HG03558 (cell line): ENCODE results near the gene PIGK.
"Not testable (repeated sequence)": the region's sequence is repeated elsewhere in the genome, so short reads cannot be mapped to it uniquely, and the experiment has no call there.

Experiments
- ATAC-seq: cut with Tn5 transposase; IDR thresholded peaks from one replicate; pipeline ENCODE4 v1.9.1; 2021; ENCODE audit warnings: moderate number of reproducible peaks; ENCODE audit not compliant: unreplicated experiment; ENCODE audit errors: extremely low read depth

The PIGK gene

DNA sequence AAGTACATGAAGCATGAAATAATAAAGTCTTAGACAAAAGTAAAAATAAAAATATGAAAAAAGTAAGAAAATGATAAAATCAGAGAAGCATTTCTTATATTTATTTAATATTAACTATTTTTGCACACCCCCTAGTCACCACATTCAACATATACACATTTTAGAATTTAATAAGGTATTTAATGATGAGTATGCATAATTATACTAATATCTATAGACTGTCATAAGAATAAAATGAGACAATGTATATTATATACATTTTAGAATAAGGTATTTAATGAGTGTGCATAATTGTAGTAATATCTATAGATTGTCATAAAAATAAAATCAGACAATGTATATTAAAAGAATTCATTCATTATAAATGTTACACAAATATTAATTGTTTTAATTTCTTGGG, 18.9 kb downstream of the PIGK start:
- ATAC-seq: no peak

DNA sequence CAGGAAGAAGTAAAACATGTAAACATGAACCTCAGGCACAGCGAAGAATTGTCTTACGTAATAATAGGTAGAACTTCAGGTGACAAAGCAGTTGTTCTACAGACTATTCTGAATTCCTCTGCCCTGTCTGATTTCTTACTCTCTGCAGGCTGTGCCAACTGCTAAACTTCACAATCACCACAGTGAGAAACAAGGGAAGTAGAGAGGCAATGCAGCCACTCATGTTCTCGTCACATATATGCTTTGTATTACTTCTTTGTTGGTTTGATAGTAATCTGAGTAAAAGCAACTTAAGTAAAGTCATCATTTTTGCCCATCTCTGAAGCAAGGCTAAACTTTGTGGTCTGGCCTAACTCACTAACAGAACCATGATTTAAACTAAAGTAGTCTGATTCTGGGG, 21.9 kb downstream of the PIGK start:
- no peak for ATAC-seq

GRCh38 chr1:77193951-77194350, 25.3 kb downstream of the PIGK start:
- ATAC-seq: no peak

DNA sequence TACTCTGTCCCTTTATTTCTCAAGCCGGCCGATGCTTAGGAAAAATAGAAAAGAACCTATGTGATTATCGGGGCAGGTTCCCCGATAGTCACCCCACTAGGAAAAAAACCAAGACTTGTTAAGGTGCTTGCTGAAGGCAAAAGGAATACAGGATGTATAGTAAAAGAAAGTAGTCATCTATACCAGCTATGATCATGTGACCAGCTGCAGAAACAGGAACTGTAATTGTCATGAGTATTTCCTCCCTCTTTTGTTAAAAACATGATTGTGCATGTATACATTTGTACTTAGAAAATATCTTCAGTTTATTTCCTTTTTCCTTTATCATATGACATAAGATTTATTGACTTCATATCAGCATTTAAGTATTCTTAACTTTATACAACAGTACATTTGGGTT, 30.5 kb downstream of the PIGK start:
- no peak for ATAC-seq

- not testable (repeated sequence) for ATAC-seq
Measured at GRCh38 chr1:77186907-77187306, 32.3 kb downstream of the PIGK start.

DNA sequence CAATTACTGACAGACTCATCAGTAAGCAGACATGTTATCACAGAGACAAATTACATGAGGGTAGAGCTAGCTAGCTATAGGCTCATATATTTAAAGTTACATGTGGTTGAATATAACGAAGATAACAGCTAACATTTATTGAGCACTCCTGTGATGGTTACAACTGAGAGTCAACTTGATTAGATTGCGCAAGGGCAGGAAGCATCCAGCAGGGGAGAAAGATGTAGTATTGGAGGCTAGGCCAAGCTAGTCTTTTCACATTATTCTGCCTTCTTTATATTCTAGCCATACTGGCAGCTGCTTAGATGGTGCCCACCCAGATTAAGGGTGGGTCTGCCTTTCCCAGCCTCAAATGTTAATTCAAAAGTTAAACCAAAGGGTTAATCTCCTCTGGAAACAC, 37.1 kb downstream of the PIGK start:
- no peak for ATAC-seq

- no peak for ATAC-seq
Measured at GRCh38 chr1:77179632-77180031, 39.6 kb downstream of the PIGK start.

DNA sequence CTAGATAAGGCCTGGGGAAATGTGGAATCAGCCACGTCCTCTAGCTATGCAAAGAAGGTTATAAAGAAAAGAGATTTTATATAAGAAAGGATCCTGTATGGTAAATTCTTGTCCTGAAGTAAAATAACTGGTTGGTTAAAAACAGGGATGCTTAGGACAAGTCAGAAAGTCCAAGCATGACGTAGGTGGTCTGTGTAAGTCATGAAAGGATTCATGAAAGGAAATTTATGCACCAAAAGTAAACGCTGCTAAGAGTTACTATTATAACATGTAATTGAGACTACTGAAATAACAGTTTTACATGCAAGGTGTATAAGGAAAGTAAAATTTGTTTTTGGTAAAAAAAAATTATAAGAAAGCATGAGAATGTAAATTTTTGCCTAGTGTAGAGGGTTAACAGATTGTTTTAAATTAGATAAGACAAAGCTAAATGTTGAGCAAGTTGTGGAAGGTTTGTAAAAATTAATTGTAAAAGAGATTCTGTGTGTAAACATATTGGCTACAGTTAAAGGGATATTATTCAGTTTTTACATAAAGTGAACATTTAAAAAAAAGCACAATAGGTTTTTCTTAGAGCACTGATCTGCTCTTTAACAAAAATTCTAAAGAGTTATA, 43.9 kb downstream of the PIGK start:
- ATAC-seq: no peak

DNA sequence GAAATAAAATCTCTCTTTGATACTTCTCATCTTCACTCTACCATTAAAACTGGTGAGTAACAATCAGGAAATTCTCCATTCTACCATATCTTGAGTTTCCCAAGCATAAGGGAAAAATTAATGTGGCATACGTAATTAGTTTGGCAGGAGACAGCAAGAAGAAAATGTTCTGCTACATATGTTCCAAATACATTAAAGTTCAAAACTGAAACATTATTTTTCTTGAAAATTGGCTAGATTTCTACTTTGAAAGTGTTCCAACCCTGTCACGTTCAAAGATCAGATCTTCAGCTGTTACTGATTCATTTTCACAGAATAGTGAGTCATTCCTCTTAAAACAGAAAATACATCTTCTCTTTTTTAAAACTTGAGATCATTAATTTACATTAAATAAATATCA, 48.5 kb downstream of the PIGK start:
- ATAC-seq: no peak

DNA sequence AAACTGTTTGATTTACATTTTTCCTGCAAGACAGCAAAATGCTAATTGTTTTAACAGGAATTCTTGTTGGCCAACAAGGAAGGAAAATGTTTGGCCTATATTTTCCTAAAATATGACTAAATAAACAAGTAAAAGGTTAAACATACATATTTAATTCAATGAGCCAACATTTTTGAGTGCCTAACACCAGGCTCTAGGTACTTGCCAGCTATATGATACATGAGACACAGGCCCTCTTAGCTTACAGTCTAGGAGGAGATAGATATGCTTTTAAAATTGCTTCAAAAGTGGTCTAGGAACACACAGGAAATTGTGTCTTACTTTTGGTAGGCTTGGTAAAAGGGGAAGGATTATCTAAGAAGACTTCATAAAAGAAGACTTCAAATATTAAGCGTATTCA, 50.9 kb downstream of the PIGK start:
- no peak for ATAC-seq

GRCh38 chr1:77164434-77164944, 54.7 kb downstream of the PIGK start:
- no peak for ATAC-seq

- not testable (repeated sequence) for ATAC-seq
Measured at GRCh38 chr1:77159706-77160105, 59.5 kb downstream of the PIGK start.

- no peak for ATAC-seq
Measured at GRCh38 chr1:77156214-77156613, 63.0 kb downstream of the PIGK start.

GRCh38 chr1:77146270-77146669, 73.0 kb downstream of the PIGK start:
- ATAC-seq: no peak

GRCh38 chr1:77143529-77144121, 75.6 kb downstream of the PIGK start:
- ATAC-seq: no peak

DNA sequence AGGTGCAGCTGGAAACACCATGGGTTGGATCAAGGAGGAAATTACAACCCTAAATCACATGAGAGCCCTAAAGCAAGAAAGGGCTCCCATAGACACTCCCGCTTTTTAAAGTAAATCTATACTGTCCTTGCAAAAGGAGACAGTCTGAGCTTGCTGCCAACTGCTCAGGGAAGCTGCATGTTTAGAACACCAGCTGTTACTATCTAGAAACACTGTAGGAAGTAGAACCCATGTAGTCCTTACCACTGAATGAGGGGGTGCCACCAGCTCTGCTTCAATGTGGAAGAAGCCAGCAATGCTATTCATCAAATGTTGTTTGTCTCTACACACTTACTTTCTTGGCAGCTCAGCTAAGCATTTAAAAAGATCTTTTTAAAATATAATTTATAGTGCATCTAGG, 79.8 kb downstream of the PIGK start:
- no peak for ATAC-seq

DNA sequence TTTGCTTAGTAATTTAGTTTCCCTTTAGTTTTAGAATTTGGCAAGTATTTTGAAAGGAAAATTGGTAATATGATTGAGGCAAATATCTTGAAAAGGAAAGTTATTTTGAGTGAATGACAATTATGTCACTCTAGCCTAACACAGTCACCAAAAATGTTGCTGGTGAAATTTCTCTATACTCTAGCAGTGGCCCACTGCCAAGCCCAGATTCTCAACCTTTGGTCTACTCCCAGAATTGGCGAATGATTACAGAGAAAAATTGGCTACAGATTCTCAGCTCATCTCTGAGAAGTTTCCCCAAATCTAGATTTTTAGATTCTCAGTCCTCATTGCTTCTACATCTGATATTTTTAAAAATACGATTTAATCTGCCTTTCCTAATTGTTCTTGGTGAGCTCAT, 84.9 kb downstream of the PIGK start:
- no peak for ATAC-seq

DNA sequence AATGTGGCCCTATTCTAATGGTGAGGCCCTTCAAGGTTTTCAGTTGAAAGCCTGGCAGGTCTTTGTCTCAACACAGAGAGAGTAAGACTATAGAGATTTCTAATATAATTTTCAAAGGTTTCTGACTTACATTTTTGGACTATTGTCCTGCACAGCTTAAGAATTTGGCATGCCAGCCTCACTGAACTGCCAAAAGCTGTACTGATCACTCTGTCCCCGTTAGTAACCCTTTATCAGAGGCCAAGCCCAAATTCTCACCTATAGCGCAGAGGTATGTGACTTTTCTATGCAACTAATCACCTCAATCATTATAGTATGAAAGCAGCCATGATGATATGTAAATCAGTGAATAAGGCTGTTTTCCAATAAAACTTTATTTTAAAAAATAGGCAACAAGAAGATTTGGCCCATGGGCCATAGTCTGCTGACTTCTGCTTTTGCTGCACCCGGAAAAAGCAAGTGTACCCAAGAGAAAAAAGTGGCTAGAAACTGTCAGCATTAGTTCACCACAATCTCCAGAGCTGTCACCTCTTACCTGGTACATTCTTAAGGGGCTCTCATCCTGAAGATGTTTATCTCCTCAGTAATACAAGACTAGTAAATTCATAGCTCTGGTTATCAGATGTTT, 85.4 kb downstream of the PIGK start:
- ATAC-seq: no peak

DNA sequence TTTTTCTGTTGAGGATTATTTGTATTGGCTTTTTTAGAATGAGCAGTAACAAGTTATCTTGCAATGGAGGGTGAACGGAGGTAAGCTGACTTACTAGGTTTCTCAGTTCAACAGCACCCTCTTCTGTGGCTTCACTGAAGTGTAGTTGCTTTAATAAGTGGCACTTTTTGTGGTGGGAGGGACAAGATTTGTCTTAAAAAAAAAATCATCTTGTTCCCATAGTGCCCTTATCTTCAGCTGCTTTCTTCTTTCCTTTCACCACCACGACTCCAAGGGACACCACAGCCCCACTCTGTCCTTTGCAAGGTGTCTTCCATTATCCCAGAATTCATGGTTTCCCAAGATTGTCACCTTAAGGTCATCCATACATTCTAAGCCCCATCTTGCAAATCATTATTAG, 92.9 kb downstream of the PIGK start:
- peak; percentile 59 for ATAC-seq

DNA sequence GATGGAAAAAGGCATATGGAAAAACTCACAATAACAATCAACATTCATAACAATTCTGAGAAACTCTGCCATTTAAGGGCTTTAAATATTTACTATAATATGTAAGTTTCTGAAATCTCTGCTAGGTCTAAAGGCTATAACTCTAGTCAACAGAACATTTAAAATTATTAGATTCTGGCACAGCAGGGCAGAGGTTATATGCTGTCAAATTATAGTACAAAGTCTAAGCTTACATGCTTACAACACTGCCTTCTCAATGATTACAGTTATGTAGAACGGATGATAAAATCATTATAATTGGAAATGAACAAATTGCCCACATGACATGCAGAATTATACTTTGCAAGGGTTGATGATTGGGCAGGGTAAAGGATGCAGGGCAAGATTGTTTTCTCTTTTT, 97.7 kb downstream of the PIGK start:
- no peak for ATAC-seq

DNA sequence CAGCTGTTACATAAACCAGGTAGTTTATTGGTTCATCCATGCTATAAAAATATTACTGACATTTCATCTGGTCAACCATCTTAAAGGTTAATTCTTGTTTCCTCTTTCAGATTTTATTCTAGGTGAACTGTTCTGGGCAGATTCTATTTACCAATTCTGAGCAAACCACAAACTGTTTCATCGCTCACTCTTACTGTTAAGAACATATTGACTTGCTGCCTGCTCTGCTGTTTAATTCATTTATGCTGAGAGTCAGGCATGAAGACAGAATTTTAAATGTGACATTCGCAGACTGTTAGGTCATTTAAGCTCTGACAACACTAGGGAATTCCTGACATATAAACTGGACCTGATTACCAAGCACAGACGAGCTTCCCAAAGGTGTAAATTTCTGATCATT, 98.3 kb downstream of the PIGK start:
- ATAC-seq: no peak

DNA sequence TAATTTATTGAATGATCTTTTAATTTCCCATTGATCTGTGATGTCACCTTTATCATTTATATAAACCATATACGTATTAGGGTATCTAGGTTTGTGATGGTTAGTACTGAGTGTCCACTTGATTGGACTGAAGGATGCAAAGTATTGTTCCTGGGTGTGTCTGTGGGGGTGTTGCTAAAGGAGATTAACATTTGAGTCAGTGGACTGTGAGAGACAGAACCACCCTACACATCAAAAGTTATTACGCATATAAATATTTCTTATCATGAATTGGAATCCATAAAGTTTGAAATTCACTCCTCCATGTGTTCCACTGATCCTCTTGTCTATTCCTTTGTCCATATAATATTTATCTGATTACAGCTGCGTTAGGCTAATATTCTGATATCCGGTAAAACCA, 100.5 kb downstream of the PIGK start:
- no peak for ATAC-seq
